Naive thymus-derived CD8-positive, alpha-beta T cell (primary cell): ENCODE results near the gene KCNQ1OT1. TPM values are rescaled to one million over a fixed set of nuclear protein-coding genes. Genes with fewer than 3 reads are reported as not detected.
A peak's percentile ranks its signal among the peaks of the same experiment; 100 is the strongest.

ENCODE experiments used
- ATAC-seq, 2 donors: fragments of 150-1000 bp; cut with Tn5 transposase in 1 of 2; sonication (Bioruptor Pico), chemical (Tn5 transposase) in 1 of 2; 1 replicate in 1 of 2; 2 replicates in 1 of 2; pipeline ENCODE4 v1.10.0; 2021; ENCODE audit warnings: mild to moderate bottlenecking in 2 of 2, moderate library complexity in 2 of 2
- POLR2A ChIA-PET: fragments of 350-600 bp; sonication (Branson Sonifier 250); formaldehyde crosslinking; loops from one replicate; lab custom pipeline; 2021; ENCODE audit warnings: antibody characterized with exemption; lab: Charles Lee
- DNase-seq, 10 donors: peaks; one replicate each; pipeline versions ENCODE4 v3.0.0 to v3.0.0-alpha.2; 2020 to 2022
- H3K27ac Mint-ChIP-seq, 10 donors: one replicate each; pipeline ENCODE4 v1.8.0; 2020 to 2022; ENCODE audit warnings: mild to moderate bottlenecking in 10 of 10, mixed read lengths in 10 of 10, moderate library complexity in 4 of 10, inconsistent platforms in 1 of 10
- H3K27me3 Mint-ChIP-seq, 5 donors: one replicate each; pipeline ENCODE4 v1.8.0; 2021 to 2022; ENCODE audit warnings: mixed read lengths in 5 of 5
- H3K36me3 Mint-ChIP-seq, 3 donors: one replicate each; pipeline ENCODE4 v1.8.0; 2020 to 2022; ENCODE audit warnings: mixed read lengths in 3 of 3, mild to moderate bottlenecking in 2 of 3, inconsistent platforms in 1 of 3
- H3K4me1 Mint-ChIP-seq, 4 donors: one replicate each; pipeline ENCODE4 v1.8.0; 2021 to 2022; ENCODE audit warnings: mixed read lengths in 4 of 4
- H3K4me3 Mint-ChIP-seq, 10 donors: one replicate each; pipeline ENCODE4 v1.8.0; 2020 to 2022; ENCODE audit warnings: mild to moderate bottlenecking in 10 of 10, mixed read lengths in 10 of 10, moderate library complexity in 6 of 10, inconsistent platforms in 1 of 10
- H3K9me3 Mint-ChIP-seq, 9 donors: one replicate each; pipeline ENCODE4 v1.8.0; 2020 to 2022; ENCODE audit warnings: mixed read lengths in 9 of 9, mild to moderate bottlenecking in 3 of 9, inconsistent platforms in 1 of 9, moderate library complexity in 1 of 9
- polyA plus RNA-seq, 3 donors: library from polyadenylated mRNA; unstranded; fragments of 300-500 nt; fragmentation: Illumina TruSeq; gene quantifications; one replicate each; pipeline ENCODE4 v1.2.3, GENCODE V29; 2021
- total RNA-seq, 8 experiments: library from RNA in 2 of 8; stranded (reverse) in 2 of 8; gene quantifications; one replicate each; pipeline ENCODE4 v1.2.3 and lab custom pipeline; 2021 to 2026

Gene KCNQ1OT1
- total and polyA plus RNA-seq, 5 experiments from 2014 or later = 0.03 to 0.22 (median 0.05) TPM

GRCh38 chr11:2732940-2733628 is 33.3 kb upstream of the KCNQ1OT1 start:
- POLR2A ChIA-PET = no interaction called here
- no peaks in the 10 kb centered on the region for H3K9me3 Mint-ChIP-seq
- H3K36me3 Mint-ChIP-seq = peaks cover 0 to 3% (median 0%) of the 10 kb centered on the region in 3 donors
- no peak for DNase-seq
- no peaks in the 10 kb centered on the region for H3K27me3 Mint-ChIP-seq
- H3K4me1 Mint-ChIP-seq = peaks cover 0 to 13% (median 2%) of the 10 kb centered on the region in 4 donors
- no peak overlapping the region for H3K4me3 Mint-ChIP-seq
- no peak for ATAC-seq
- peak overlapping the region in 2 of 10 donors; percentile 69 to 81 for H3K27ac Mint-ChIP-seq

- ATAC-seq (no peak), DNase-seq (no peak)
- Mint-ChIP-seq H3K9me3 (no peaks in the 10 kb centered on the region), H3K27me3 (no peaks in the 10 kb centered on the region), H3K27ac (no peak overlapping the region), H3K36me3 (peaks cover 0 to 3% (median 0%) of the 10 kb centered on the region in 3 donors), H3K4me3 (no peak overlapping the region), H3K4me1 (peaks cover 0 to 8% (median under 1%) of the 10 kb centered on the region in 4 donors)
- POLR2A ChIA-PET = no interaction called here
Measured at GRCh38 chr11:2732261-2732939, 32.6 kb upstream of the KCNQ1OT1 start.

- Mint-ChIP-seq H3K4me1 (peaks cover 0 to 8% (median under 1%) of the 10 kb centered on the region in 4 donors), H3K4me3 (no peak overlapping the region), H3K27ac (no peak overlapping the region), H3K36me3 (no peaks in the 10 kb centered on the region), H3K9me3 (no peaks in the 10 kb centered on the region), H3K27me3 (no peaks in the 10 kb centered on the region)
- no peak for DNase-seq
- ATAC-seq = no peak
- POLR2A ChIA-PET = no interaction called here
Measured at GRCh38 chr11:2731130-2732125, 31.6 kb upstream of the KCNQ1OT1 start.

GRCh38 chr11:2730272-2731129 is 30.7 kb upstream of the KCNQ1OT1 start:
- no peaks in the 10 kb centered on the region for H3K36me3 Mint-ChIP-seq
- DNase-seq (no peak), ATAC-seq (no peak)
- peaks cover 0 to 8% (median 2%) of the 10 kb centered on the region in 4 donors for H3K4me1 Mint-ChIP-seq
- peak overlapping the region in 1 of 10 donors; percentile 58 for H3K4me3 Mint-ChIP-seq
- POLR2A ChIA-PET = no interaction called here
- peak overlapping the region in 1 of 10 donors; percentile 28 for H3K27ac Mint-ChIP-seq
- no peaks in the 10 kb centered on the region for H3K27me3 Mint-ChIP-seq
- H3K9me3 Mint-ChIP-seq = no peaks in the 10 kb centered on the region

- no peaks in the 10 kb centered on the region for H3K27me3 Mint-ChIP-seq
- no peak overlapping the region for H3K27ac Mint-ChIP-seq
- no peak overlapping the region for H3K4me3 Mint-ChIP-seq
- no peak for ATAC-seq
- H3K9me3 Mint-ChIP-seq = no peaks in the 10 kb centered on the region
- no peak for DNase-seq
- no peaks in the 10 kb centered on the region for H3K36me3 Mint-ChIP-seq
- POLR2A ChIA-PET = no interaction called here
- H3K4me1 Mint-ChIP-seq = peaks cover 0 to 8% (median 2%) of the 10 kb centered on the region in 4 donors
Measured at GRCh38 chr11:2729841-2730240, 30.0 kb upstream of the KCNQ1OT1 start.

GRCh38 chr11:2728663-2729332 is 29.0 kb upstream of the KCNQ1OT1 start:
- H3K4me1 Mint-ChIP-seq = peaks cover 0 to 2% (median under 1%) of the 10 kb centered on the region in 4 donors
- H3K9me3 Mint-ChIP-seq = no peaks in the 10 kb centered on the region
- POLR2A ChIA-PET = no interaction called here
- H3K27me3 Mint-ChIP-seq = no peaks in the 10 kb centered on the region
- no peak overlapping the region for H3K4me3 Mint-ChIP-seq
- H3K27ac Mint-ChIP-seq = no peak overlapping the region
- DNase-seq (no peak), ATAC-seq (no peak)
- H3K36me3 Mint-ChIP-seq = peaks cover 0 to 3% (median 0%) of the 10 kb centered on the region in 3 donors

GRCh38 chr11:2728128-2728662 is 28.4 kb upstream of the KCNQ1OT1 start:
- no peaks in the 10 kb centered on the region for H3K9me3 Mint-ChIP-seq
- no peak overlapping the region for H3K4me3 Mint-ChIP-seq
- ATAC-seq = no peak
- H3K36me3 Mint-ChIP-seq = peaks cover 0 to 3% (median 0%) of the 10 kb centered on the region in 3 donors
- no peak for DNase-seq
- peak overlapping the region in 2 of 10 donors; percentile 49 to 55 for H3K27ac Mint-ChIP-seq
- H3K27me3 Mint-ChIP-seq = no peaks in the 10 kb centered on the region
- H3K4me1 Mint-ChIP-seq = peaks cover 0 to 2% (median 0%) of the 10 kb centered on the region in 4 donors
- POLR2A ChIA-PET = no interaction called here

- peaks cover 0 to 3% (median 0%) of the 10 kb centered on the region in 4 donors for H3K4me1 Mint-ChIP-seq
- H3K9me3 Mint-ChIP-seq = no peaks in the 10 kb centered on the region
- ATAC-seq = no peak
- no peak for DNase-seq
- no peaks in the 10 kb centered on the region for H3K27me3 Mint-ChIP-seq
- H3K27ac Mint-ChIP-seq = peak overlapping the region in 1 of 10 donors; percentile 71
- H3K36me3 Mint-ChIP-seq = peaks cover 0 to 3% (median 0%) of the 10 kb centered on the region in 3 donors
- POLR2A ChIA-PET = no interaction called here
- no peak overlapping the region for H3K4me3 Mint-ChIP-seq
Measured at GRCh38 chr11:2726964-2727363, 27.2 kb upstream of the KCNQ1OT1 start.

- Mint-ChIP-seq H3K4me3 (no peak overlapping the region), H3K36me3 (peaks cover 0 to 3% (median 0%) of the 10 kb centered on the region in 3 donors), H3K9me3 (no peaks in the 10 kb centered on the region), H3K27ac (no peak overlapping the region), H3K27me3 (no peaks in the 10 kb centered on the region), H3K4me1 (peaks cover 0 to 4% (median 0%) of the 10 kb centered on the region in 4 donors)
- POLR2A ChIA-PET = no interaction called here
- ATAC-seq (no peak), DNase-seq (no peak)
Measured at GRCh38 chr11:2725368-2726300, 25.8 kb upstream of the KCNQ1OT1 start.

- POLR2A ChIA-PET = no interaction called here
- peak overlapping the region in 1 of 10 donors; percentile 40 for H3K27ac Mint-ChIP-seq
- no peak for ATAC-seq
- H3K27me3 Mint-ChIP-seq = no peaks in the 10 kb centered on the region
- DNase-seq = no peak
- H3K9me3 Mint-ChIP-seq = no peaks in the 10 kb centered on the region
- H3K4me3 Mint-ChIP-seq = no peak overlapping the region
- peaks cover 0 to 3% (median 0%) of the 10 kb centered on the region in 3 donors for H3K36me3 Mint-ChIP-seq
- H3K4me1 Mint-ChIP-seq = peaks cover 0 to 4% (median 0%) of the 10 kb centered on the region in 4 donors
Measured at GRCh38 chr11:2724653-2725367, 25.0 kb upstream of the KCNQ1OT1 start.
